ENCODE results near the gene JAM2. TPM values are rescaled to one million over a fixed set of nuclear protein-coding genes. Genes with fewer than 3 reads are reported as not detected.

The JAM2 gene
- total and polyA plus RNA-seq, 10 of the 15 experiments (the other 5 are each of a cell fraction or from before 2014, with no cell fraction given) = 2.1 to 30.4 (median 8.6) TPM

DNA sequence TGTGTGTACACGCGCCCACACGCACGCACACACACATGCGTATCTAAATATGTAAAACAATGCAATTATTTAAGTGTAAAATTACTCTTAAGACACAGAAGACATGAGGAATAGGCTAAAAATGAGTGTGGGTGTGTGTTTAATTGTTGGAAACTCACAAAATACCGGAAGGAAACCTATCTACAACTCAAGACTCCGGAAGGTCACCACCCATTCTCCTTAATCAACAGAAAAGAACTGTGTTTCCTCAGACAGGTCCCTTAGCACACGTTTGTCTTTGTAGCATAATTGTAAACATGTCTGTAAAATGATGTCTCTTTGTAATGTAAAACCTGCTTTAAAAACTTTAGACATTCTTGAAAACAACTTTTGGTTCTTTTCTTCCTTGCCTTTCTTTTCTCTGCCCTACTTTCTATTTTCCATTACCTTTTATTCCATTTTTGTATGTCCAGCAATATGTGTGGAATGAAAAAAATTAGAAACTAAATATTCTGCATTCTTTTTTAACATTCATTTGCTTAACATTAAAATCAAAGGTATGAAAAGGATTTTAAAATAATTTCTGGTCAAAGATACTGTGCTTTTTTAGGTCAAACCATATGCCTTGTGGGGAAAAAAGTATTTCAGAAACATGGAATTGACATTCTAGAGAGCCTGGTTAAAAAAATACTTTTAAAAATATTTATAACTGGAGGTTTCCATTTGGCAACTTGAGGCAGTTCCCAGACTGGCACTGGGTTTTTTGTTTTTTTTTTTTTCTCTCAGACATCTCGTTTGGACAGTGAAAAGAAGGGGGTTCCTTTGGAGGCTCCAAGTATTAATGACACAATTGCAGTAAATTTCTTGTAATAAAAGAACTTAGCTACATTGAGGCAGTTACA is 49.5 kb downstream of the JAM2 start:
- no peak overlapping the region for H3K4me2 ChIP-seq (ENCODE audit: control insufficient read depth, insufficient read depth)
- no peak for ATAC-seq
- TF ChIP-seq, protein P1, sequence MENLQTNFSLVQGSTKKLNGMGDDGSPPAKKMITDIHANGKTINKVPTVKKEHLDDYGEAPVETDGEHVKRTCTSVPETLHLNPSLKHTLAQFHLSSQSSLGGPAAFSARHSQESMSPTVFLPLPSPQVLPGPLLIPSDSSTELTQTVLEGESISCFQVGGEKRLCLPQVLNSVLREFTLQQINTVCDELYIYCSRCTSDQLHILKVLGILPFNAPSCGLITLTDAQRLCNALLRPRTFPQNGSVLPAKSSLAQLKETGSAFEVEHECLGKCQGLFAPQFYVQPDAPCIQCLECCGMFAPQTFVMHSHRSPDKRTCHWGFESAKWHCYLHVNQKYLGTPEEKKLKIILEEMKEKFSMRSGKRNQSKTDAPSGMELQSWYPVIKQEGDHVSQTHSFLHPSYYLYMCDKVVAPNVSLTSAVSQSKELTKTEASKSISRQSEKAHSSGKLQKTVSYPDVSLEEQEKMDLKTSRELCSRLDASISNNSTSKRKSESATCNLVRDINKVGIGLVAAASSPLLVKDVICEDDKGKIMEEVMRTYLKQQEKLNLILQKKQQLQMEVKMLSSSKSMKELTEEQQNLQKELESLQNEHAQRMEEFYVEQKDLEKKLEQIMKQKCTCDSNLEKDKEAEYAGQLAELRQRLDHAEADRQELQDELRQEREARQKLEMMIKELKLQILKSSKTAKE (IDR thresholded peaks at IDR 0.05; ENCODE audit: low read depth, poor library complexity, severe bottlenecking) = no peak
- no peak for TF ChIP-seq MEF2B (IDR thresholded peaks at IDR 0.05; ENCODE audit: partially characterized antibody, poor library complexity, severe bottlenecking)
- no peak for TF ChIP-seq SREBF1 (IDR thresholded peaks at IDR 0.05; ENCODE audit: low read length)
- no peak for TF ChIP-seq ZNF207 (IDR thresholded peaks at IDR 0.05; ENCODE audit: borderline replicate concordance)
- TF ChIP-seq, protein P2, sequence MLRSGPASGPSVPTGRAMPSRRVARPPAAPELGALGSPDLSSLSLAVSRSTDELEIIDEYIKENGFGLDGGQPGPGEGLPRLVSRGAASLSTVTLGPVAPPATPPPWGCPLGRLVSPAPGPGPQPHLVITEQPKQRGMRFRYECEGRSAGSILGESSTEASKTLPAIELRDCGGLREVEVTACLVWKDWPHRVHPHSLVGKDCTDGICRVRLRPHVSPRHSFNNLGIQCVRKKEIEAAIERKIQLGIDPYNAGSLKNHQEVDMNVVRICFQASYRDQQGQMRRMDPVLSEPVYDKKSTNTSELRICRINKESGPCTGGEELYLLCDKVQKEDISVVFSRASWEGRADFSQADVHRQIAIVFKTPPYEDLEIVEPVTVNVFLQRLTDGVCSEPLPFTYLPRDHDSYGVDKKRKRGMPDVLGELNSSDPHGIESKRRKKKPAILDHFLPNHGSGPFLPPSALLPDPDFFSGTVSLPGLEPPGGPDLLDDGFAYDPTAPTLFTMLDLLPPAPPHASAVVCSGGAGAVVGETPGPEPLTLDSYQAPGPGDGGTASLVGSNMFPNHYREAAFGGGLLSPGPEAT (IDR thresholded peaks at IDR 0.05; ENCODE audit: low read depth) = no peak
- TF ChIP-seq, protein P3, sequence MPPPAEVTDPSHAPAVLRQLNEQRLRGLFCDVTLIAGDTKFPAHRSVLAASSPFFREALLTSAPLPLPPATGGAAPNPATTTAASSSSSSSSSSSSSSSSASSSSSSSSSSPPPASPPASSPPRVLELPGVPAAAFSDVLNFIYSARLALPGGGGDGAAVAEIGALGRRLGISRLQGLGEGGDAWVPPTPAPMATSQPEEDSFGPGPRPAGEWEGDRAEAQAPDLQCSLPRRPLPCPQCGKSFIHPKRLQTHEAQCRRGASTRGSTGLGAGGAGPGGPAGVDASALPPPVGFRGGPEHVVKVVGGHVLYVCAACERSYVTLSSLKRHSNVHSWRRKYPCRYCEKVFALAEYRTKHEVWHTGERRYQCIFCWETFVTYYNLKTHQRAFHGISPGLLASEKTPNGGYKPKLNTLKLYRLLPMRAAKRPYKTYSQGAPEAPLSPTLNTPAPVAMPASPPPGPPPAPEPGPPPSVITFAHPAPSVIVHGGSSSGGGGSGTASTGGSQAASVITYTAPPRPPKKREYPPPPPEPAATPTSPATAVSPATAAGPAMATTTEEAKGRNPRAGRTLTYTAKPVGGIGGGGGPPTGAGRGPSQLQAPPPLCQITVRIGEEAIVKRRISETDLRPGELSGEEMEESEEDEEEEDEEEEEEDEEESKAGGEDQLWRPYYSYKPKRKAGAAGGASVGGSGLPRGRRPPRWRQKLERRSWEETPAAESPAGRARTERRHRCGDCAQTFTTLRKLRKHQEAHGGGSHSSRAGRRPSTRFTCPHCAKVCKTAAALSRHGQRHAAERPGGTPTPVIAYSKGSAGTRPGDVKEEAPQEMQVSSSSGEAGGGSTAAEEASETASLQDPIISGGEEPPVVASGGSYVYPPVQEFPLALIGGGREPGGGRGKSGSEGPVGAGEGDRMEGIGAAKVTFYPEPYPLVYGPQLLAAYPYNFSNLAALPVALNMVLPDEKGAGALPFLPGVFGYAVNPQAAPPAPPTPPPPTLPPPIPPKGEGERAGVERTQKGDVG (CRISPR knock-in tag; IDR thresholded peaks at IDR 0.05) = no peak
- no peak for TF ChIP-seq RUNX3 (IDR thresholded peaks at IDR 0.05; ENCODE audit: low read length)
- TF ChIP-seq YBX1 (IDR thresholded peaks at IDR 0.05) = no peak
- no peak for TF ChIP-seq NR2F1 (conservative IDR thresholded peaks at IDR 0.05)
- TF ChIP-seq, protein P4, sequence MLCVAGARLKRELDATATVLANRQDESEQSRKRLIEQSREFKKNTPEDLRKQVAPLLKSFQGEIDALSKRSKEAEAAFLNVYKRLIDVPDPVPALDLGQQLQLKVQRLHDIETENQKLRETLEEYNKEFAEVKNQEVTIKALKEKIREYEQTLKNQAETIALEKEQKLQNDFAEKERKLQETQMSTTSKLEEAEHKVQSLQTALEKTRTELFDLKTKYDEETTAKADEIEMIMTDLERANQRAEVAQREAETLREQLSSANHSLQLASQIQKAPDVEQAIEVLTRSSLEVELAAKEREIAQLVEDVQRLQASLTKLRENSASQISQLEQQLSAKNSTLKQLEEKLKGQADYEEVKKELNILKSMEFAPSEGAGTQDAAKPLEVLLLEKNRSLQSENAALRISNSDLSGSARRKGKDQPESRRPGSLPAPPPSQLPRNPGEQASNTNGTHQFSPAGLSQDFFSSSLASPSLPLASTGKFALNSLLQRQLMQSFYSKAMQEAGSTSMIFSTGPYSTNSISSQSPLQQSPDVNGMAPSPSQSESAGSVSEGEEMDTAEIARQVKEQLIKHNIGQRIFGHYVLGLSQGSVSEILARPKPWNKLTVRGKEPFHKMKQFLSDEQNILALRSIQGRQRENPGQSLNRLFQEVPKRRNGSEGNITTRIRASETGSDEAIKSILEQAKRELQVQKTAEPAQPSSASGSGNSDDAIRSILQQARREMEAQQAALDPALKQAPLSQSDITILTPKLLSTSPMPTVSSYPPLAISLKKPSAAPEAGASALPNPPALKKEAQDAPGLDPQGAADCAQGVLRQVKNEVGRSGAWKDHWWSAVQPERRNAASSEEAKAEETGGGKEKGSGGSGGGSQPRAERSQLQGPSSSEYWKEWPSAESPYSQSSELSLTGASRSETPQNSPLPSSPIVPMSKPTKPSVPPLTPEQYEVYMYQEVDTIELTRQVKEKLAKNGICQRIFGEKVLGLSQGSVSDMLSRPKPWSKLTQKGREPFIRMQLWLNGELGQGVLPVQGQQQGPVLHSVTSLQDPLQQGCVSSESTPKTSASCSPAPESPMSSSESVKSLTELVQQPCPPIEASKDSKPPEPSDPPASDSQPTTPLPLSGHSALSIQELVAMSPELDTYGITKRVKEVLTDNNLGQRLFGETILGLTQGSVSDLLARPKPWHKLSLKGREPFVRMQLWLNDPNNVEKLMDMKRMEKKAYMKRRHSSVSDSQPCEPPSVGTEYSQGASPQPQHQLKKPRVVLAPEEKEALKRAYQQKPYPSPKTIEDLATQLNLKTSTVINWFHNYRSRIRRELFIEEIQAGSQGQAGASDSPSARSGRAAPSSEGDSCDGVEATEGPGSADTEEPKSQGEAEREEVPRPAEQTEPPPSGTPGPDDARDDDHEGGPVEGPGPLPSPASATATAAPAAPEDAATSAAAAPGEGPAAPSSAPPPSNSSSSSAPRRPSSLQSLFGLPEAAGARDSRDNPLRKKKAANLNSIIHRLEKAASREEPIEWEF (IDR thresholded peaks at IDR 0.05; ENCODE audit: insufficient replicate concordance, low read depth, low read length) = no peak

More for the DNA sequence above, 49.5 kb downstream of the JAM2 start:
- ChIA-PET SMC1A (ENCODE audit: uncharacterized antibody, unreplicated experiment) (interaction anchor here (0.6 kb wide), 1 partner anchor 200 kb away, joined by 3 read pairs; no protein-coding TSS in a partner anchor), CTCF (no interaction called here), RAD21 (ENCODE audit: unreplicated experiment) (no interaction called here), POLR2A (no interaction called here)
- no TSS peak for BruUV-seq (replicated peaks)
- Histone ChIP-seq H3K9me3 (replicated peaks; ENCODE audit: control insufficient read depth, insufficient read depth, low read length) (no peaks in the 10 kb centered on the region), H3K79me2 (ENCODE audit: control insufficient read depth, insufficient read depth, low read length) (no peaks in the 10 kb centered on the region), H3K9ac (ENCODE audit: control insufficient read depth, insufficient read depth, low read length) (no peak overlapping the region), H3K27me3 (replicated peaks in 1 of 2; ENCODE audit: control insufficient read depth in 2 of 2, insufficient read depth in 2 of 2, low read length in 1 of 2) (no peaks in the 10 kb centered on the region), H2AFZ (ENCODE audit: control insufficient read depth, low read depth, low read length) (no peak overlapping the region), H3K4me3 (no peak overlapping the region), H4K20me1 (ENCODE audit: control insufficient read depth, insufficient read depth) (no peaks in the 10 kb centered on the region), H3K36me3 (ENCODE audit: control insufficient read depth in 2 of 2, insufficient read depth in 2 of 2, low read length in 1 of 2) (no peaks in the 10 kb centered on the region), H3K27ac (ENCODE audit: control insufficient read depth, insufficient read depth) (no peak overlapping the region), H3K4me1 (ENCODE audit: control insufficient read depth, insufficient read depth, low read length) (no peaks in the 10 kb centered on the region)
- no peak for FAIRE-seq
- 63% methylated on average over 9 of the region's 9 CpGs for WGBS (ENCODE audit: insufficient coverage, insufficient replicate concordance, low lambda C conversion rate, missing lambda C conversion rate)
- in situ Hi-C loops (cut with MboI) = no loop called here
- DNase-seq (ENCODE audit: low read depth, low spot score) = no peak
- intact Hi-C loops (cut with micrococcal nuclease; ENCODE audit: unreplicated experiment) = no loop called here
